Ovary (tissue), 3 donors: ENCODE data around the gene GOLGA5.

Experiments
- POLR2A ChIP-seq: fragments of 450-650 bp; IDR thresholded peaks from one replicate; pipeline ENCODE4 v1.6.1; 2017; ENCODE audit warnings: antibody characterized with exemption, mild to moderate bottlenecking, moderate library complexity
- TF ChIP-seq, protein P1 (sequence below), 3 donors: fragments of 450-650 bp in 2 of 3; fragments of 200-600 bp in 1 of 3; IDR thresholded peaks; one replicate each; pipeline versions ENCODE4 v1.5.1 to v1.8.0; 2016 to 2022; ENCODE audit warnings: antibody characterized with exemption in 3 of 3, mild to moderate bottlenecking in 1 of 3
- donor health status: DM: no; HTN: no; CAD: no.

GRCh38 chr14:92756446-92756845, 37.7 kb upstream of the GOLGA5 start:
- TF ChIP-seq, protein P1, sequence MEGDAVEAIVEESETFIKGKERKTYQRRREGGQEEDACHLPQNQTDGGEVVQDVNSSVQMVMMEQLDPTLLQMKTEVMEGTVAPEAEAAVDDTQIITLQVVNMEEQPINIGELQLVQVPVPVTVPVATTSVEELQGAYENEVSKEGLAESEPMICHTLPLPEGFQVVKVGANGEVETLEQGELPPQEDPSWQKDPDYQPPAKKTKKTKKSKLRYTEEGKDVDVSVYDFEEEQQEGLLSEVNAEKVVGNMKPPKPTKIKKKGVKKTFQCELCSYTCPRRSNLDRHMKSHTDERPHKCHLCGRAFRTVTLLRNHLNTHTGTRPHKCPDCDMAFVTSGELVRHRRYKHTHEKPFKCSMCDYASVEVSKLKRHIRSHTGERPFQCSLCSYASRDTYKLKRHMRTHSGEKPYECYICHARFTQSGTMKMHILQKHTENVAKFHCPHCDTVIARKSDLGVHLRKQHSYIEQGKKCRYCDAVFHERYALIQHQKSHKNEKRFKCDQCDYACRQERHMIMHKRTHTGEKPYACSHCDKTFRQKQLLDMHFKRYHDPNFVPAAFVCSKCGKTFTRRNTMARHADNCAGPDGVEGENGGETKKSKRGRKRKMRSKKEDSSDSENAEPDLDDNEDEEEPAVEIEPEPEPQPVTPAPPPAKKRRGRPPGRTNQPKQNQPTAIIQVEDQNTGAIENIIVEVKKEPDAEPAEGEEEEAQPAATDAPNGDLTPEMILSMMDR (IDR thresholded peaks at IDR 0.05) = no peak
- no peak for TF ChIP-seq POLR2A
